HepG2 (cell line): ENCODE measurements around the gene GNB4. TPM values are rescaled to one million over a fixed set of nuclear protein-coding genes. Genes with fewer than 3 reads are reported as not detected.

Experiments used
- ATM ChIP-seq: fragments of 450-650 bp; IDR thresholded peaks from 2 replicates; pipeline ENCODE4 v1.7.1; 2017; ENCODE audit warnings: mild to moderate bottlenecking, borderline replicate concordance
- DR1 ChIP-seq: sonication (generic); formaldehyde crosslinking; IDR thresholded peaks from 2 replicates; pipeline ENCODE4 v1.8.0; 2021; ENCODE audit warnings: mild to moderate bottlenecking, missing genetic modification reagents, inconsistent platforms
- ETV6 ChIP-seq: sonication (generic); formaldehyde crosslinking; conservative IDR thresholded peaks from 2 replicates; pipeline ENCODE4 v1.4.0; 2020; ENCODE audit warnings: missing genetic modification reagents
- HNRNPK ChIP-seq: fragments of 200-400 bp; formaldehyde crosslinking; IDR thresholded peaks from 2 replicates; pipeline ENCODE4 v1.6.1; 2018; ENCODE audit warnings: low read length, low read depth, moderate library complexity, mild to moderate bottlenecking; ENCODE audit not compliant: poor library complexity, severe bottlenecking
- MED13 ChIP-seq: sonication (generic); formaldehyde crosslinking; IDR thresholded peaks from 2 replicates; pipeline ENCODE4 v1.5.0; 2020; ENCODE audit warnings: missing genetic modification reagents
- NCOA5 ChIP-seq: sonication (generic); formaldehyde crosslinking; IDR thresholded peaks from 2 replicates; pipeline ENCODE4 v1.4.0; 2020; ENCODE audit warnings: missing genetic modification reagents
- PAF1 ChIP-seq: IDR thresholded peaks from 2 replicates; pipeline ENCODE4 v1.6.1; 2016; ENCODE audit warnings: missing genetic modification reagents, missing compliant biosample characterization
- RBFOX2 ChIP-seq: fragments of 200-400 bp; formaldehyde crosslinking; IDR thresholded peaks from 2 replicates; pipeline ENCODE4 v1.6.1; 2017; ENCODE audit warnings: low read depth, mild to moderate bottlenecking, low read length
- RBM22 ChIP-seq: fragments of 200-400 bp; formaldehyde crosslinking; optimal IDR thresholded peaks from 2 replicates; pipeline ENCODE3; 2017; ENCODE audit warnings: mild to moderate bottlenecking, low read length, moderate library complexity
- SOX13 ChIP-seq, 3 experiments: fragments of 450-650 bp in 1 of 3; sonication (generic) in 1 of 3; formaldehyde crosslinking in 1 of 3; IDR thresholded peaks in 2 of 3; conservative IDR thresholded peaks in 1 of 3; 2 replicates each; pipeline versions ENCODE4 v1.5.0 to v1.6.1; 2016 to 2020; ENCODE audit warnings: antibody characterized with exemption in 1 of 3, mild to moderate bottlenecking in 1 of 3, missing compliant biosample characterization in 1 of 3, missing genetic modification reagents in 1 of 3, moderate library complexity in 1 of 3
- TOE1 ChIP-seq: sonication (generic); formaldehyde crosslinking; IDR thresholded peaks from 2 replicates; pipeline ENCODE4 v1.4.0; 2020; ENCODE audit warnings: mild to moderate bottlenecking, missing genetic modification reagents
- U2AF1 ChIP-seq: fragments of 200-400 bp; formaldehyde crosslinking; optimal IDR thresholded peaks from 2 replicates; pipeline ENCODE3; 2017; ENCODE audit warnings: mild to moderate bottlenecking, low read depth, low read length
- ZKSCAN5 ChIP-seq: sonication (generic); formaldehyde crosslinking; IDR thresholded peaks from 2 replicates; pipeline ENCODE4 v1.5.1; 2020; ENCODE audit warnings: mild to moderate bottlenecking, missing genetic modification reagents
- ZMYM4 ChIP-seq: sonication (generic); formaldehyde crosslinking; IDR thresholded peaks from 2 replicates; pipeline ENCODE4 v1.8.1; 2023; ENCODE audit warnings: mild to moderate bottlenecking, missing genetic modification reagents
- ZNF138 ChIP-seq: sonication (generic); formaldehyde crosslinking; IDR thresholded peaks from 2 replicates; pipeline ENCODE4 v1.5.0; 2020; ENCODE audit warnings: mild to moderate bottlenecking, low read depth, missing genetic modification reagents
- ZNF282 ChIP-seq: fragments of 450-650 bp; IDR thresholded peaks from 2 replicates; pipeline ENCODE4 v1.6.1; 2018; ENCODE audit not compliant: partially characterized antibody
- ZNF431 ChIP-seq: sonication (generic); formaldehyde crosslinking; IDR thresholded peaks from 2 replicates; pipeline ENCODE4 v1.9.0; 2022; ENCODE audit warnings: missing genetic modification reagents, low read depth, mild to moderate bottlenecking, borderline replicate concordance
- ZNF782 ChIP-seq: sonication (generic); formaldehyde crosslinking; IDR thresholded peaks from 2 replicates; pipeline ENCODE4 v1.4.0; 2020; ENCODE audit warnings: missing genetic modification reagents, mild to moderate bottlenecking, borderline replicate concordance
- ZSCAN21 ChIP-seq: sonication (generic); formaldehyde crosslinking; IDR thresholded peaks from 2 replicates; pipeline ENCODE4 v1.8.0; 2022; ENCODE audit warnings: mild to moderate bottlenecking, missing genetic modification reagents, moderate library complexity, borderline replicate concordance
- polyA plus RNA-seq, 8 experiments: library from polyadenylated mRNA; depleted of rRNA in 3 of 8; stranded (reverse) in 7 of 8; unstranded in 1 of 8; fragments of >200 nt; fragmentation: Illumina TruSeq in 4 of 8; extraction: Trizol in 4 of 8; gene quantifications; 2 replicates each; pipeline versions ENCODE4 v1.2.1 to v1.2.3, GENCODE V29; 2011 to 2016; ENCODE audit warnings: low read depth in 4 of 8, missing spikeins in 1 of 8, mixed read lengths in 1 of 8; ENCODE audit not compliant: insufficient read depth in 1 of 8
- total RNA-seq, 5 experiments: library from RNA; depleted of rRNA; stranded (reverse); fragments of >200 nt; fragmentation: Illumina TruSeq; extraction: Trizol; gene quantifications; 2 replicates each; pipeline ENCODE4 v1.2.3, GENCODE V29; 2016; ENCODE audit warnings: low read depth in 1 of 5
- TF ChIP-seq, protein P1 (sequence below): sonication (generic); formaldehyde crosslinking; IDR thresholded peaks from 2 replicates; pipeline ENCODE4 v1.4.0; 2020; ENCODE audit warnings: mild to moderate bottlenecking, missing genetic modification reagents, borderline replicate concordance
- TF ChIP-seq, protein P2 (sequence below): sonication (generic); formaldehyde crosslinking; IDR thresholded peaks from 2 replicates; pipeline ENCODE4 v1.8.1; 2023; ENCODE audit warnings: mild to moderate bottlenecking, missing genetic modification reagents
- TF ChIP-seq, protein P3 (sequence below): sonication (generic); formaldehyde crosslinking; IDR thresholded peaks from 2 replicates; pipeline ENCODE4 v1.5.1; 2020; ENCODE audit warnings: missing genetic modification reagents, mild to moderate bottlenecking, borderline replicate concordance

Gene GNB4
- total and polyA plus RNA-seq, 2 of the 13 experiments (the other 11 are each of a cell fraction or from before 2014, with no cell fraction given): 0.07 to 0.13 TPM

DNA sequence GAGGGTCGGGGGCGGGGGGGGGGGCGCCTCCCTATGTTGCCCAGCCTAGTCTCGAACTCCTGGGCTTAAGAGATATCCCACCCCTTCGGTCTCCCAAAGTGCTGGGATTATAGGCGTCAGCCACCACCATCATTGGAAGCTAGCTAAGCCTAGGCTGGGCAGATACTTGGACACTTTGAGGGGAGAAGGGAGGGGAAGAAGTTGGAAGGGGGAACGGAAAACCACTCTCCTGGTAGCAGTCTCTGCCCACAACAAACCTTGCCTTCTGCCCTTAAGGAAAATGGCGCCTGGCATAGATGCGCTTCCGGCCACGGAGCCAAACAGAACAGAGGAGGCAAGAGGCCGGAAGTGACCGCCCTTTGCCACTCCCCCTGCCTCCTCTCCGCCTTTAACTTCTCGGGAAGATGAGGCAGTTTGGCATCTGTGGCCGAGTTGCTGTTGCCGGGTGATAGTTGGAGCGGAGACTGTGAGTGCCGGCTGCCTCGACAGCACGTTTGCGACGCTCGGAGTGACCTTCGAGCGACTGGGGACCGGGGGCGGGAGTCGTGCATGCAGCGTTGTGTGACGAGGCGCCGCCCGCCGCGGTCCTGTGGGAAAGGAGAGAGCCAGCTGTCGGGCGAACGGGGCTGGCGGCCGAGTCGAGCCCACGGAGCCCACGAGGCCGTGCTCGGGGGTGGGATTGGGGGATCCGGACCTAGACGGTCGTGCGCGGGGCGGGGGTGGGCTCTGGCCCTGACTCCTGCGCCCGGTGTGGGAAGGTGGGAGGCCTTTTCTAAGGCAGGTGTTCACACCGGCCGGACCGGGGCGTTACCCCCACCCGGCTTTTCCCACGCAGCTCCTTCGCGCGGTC lies 103.7 kb downstream of the GNB4 start, which contains the start of gene MFN1 (continued):
- no peak for TF ChIP-seq ZNF431 (CRISPR knock-in tag)
- TF ChIP-seq, protein P1, sequence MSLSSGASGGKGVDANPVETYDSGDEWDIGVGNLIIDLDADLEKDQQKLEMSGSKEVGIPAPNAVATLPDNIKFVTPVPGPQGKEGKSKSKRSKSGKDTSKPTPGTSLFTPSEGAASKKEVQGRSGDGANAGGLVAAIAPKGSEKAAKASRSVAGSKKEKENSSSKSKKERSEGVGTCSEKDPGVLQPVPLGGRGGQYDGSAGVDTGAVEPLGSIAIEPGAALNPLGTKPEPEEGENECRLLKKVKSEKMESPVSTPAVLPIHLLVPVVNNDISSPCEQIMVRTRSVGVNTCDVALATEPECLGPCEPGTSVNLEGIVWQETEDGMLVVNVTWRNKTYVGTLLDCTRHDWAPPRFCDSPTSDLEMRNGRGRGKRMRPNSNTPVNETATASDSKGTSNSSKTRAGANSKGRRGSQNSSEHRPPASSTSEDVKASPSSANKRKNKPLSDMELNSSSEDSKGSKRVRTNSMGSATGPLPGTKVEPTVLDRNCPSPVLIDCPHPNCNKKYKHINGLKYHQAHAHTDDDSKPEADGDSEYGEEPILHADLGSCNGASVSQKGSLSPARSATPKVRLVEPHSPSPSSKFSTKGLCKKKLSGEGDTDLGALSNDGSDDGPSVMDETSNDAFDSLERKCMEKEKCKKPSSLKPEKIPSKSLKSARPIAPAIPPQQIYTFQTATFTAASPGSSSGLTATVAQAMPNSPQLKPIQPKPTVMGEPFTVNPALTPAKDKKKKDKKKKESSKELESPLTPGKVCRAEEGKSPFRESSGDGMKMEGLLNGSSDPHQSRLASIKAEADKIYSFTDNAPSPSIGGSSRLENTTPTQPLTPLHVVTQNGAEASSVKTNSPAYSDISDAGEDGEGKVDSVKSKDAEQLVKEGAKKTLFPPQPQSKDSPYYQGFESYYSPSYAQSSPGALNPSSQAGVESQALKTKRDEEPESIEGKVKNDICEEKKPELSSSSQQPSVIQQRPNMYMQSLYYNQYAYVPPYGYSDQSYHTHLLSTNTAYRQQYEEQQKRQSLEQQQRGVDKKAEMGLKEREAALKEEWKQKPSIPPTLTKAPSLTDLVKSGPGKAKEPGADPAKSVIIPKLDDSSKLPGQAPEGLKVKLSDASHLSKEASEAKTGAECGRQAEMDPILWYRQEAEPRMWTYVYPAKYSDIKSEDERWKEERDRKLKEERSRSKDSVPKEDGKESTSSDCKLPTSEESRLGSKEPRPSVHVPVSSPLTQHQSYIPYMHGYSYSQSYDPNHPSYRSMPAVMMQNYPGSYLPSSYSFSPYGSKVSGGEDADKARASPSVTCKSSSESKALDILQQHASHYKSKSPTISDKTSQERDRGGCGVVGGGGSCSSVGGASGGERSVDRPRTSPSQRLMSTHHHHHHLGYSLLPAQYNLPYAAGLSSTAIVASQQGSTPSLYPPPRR (CRISPR knock-in tag): no peak
- TF ChIP-seq ZKSCAN5: no peak
- no peak for TF ChIP-seq RBM22
- TF ChIP-seq, protein P2, sequence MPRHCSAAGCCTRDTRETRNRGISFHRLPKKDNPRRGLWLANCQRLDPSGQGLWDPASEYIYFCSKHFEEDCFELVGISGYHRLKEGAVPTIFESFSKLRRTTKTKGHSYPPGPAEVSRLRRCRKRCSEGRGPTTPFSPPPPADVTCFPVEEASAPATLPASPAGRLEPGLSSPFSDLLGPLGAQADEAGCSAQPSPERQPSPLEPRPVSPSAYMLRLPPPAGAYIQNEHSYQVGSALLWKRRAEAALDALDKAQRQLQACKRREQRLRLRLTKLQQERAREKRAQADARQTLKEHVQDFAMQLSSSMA (CRISPR knock-in tag): peak; percentile 70; the same call in 1 of the 2 replicates
- TF ChIP-seq NCOA5: no peak
- no peak; the same call in 1 of the 2 replicates for TF ChIP-seq ZNF138
- peak; percentile 77 for TF ChIP-seq RBFOX2
- no peak for TF ChIP-seq U2AF1
- TF ChIP-seq PAF1 (CRISPR knock-in tag): no peak
- no peak for TF ChIP-seq ATM
- peak; percentile 77 for TF ChIP-seq DR1
- TF ChIP-seq TOE1: 0 out of 2 replicates have a peak, but pooled peaks have one; percentile 77
- peak; percentile 43; the same call in 1 of the 2 replicates for TF ChIP-seq ZSCAN21 (CRISPR knock-in tag)
- peak; percentile 89 for TF ChIP-seq ZMYM4
- no peak for TF ChIP-seq ZNF282
- TF ChIP-seq, protein P3, sequence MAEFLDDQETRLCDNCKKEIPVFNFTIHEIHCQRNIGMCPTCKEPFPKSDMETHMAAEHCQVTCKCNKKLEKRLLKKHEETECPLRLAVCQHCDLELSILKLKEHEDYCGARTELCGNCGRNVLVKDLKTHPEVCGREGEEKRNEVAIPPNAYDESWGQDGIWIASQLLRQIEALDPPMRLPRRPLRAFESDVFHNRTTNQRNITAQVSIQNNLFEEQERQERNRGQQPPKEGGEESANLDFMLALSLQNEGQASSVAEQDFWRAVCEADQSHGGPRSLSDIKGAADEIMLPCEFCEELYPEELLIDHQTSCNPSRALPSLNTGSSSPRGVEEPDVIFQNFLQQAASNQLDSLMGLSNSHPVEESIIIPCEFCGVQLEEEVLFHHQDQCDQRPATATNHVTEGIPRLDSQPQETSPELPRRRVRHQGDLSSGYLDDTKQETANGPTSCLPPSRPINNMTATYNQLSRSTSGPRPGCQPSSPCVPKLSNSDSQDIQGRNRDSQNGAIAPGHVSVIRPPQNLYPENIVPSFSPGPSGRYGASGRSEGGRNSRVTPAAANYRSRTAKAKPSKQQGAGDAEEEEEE: no peak
- no peak for TF ChIP-seq ETV6
- no peak for TF ChIP-seq ZNF782 (CRISPR knock-in tag)
- no peak for TF ChIP-seq MED13 (CRISPR knock-in tag)
- no peak for TF ChIP-seq HNRNPK
- TF ChIP-seq SOX13 (IDR thresholded peaks at IDR 0.05): no peak
- peak in 1 of 2 experiments; percentile 36; a peak in 1 of 4 replicates for TF ChIP-seq SOX13 (CRISPR knock-in tag; conservative IDR thresholded peaks at IDR 0.05 in 1 of 2, IDR thresholded peaks at IDR 0.05 in 1 of 2)
